ENCODE data around the gene WIF1. TPM values are rescaled to one million over a fixed set of nuclear protein-coding genes. Genes with fewer than 3 reads are reported as not detected.

WIF1 gene
- total and polyA plus RNA-seq, 8 donors, result 0.10 to 11.1 (median 3.6) TPM; not detected in 3

GRCh38 chr12:65022421-65022820 is 98.7 kb downstream of the WIF1 start:
- Histone ChIP-seq H3K27ac (no peak overlapping the region), H3K9me3 (peaks cover 0 to 3% (median 0%) of the 10 kb centered on the region in 4 donors), H3K4me1 (no peaks in the 10 kb centered on the region), H3K4me3 (no peak overlapping the region), H3K27me3 (peaks cover 0 to 3% (median 0%) of the 10 kb centered on the region in 3 donors), H3K36me3 (no peaks in the 10 kb centered on the region)
- intact Hi-C loops (cut with DNase I; ENCODE audit: low total_unique reads), result no loop called here
- peak in 1 of 2 donors; percentile 75 for DNase-seq
- WGBS, 5 donors, result 32 to 59% (median 38%) methylated on average over 3 of the region's 3 CpGs
- TF ChIP-seq CTCF (IDR thresholded peaks at IDR 0.05) (no peak), EP300 (IDR thresholded peaks at IDR 0.05) (no peak)

GRCh38 chr12:65019696-65020234 is 101.3 kb downstream of the WIF1 start:
- H3K4me1 ChIP-seq, result no peaks in the 10 kb centered on the region
- H3K36me3 ChIP-seq, result no peaks in the 10 kb centered on the region
- TF ChIP-seq POLR2AphosphoS5 (IDR thresholded peaks at IDR 0.05) (no peak), POLR2A (IDR thresholded peaks at IDR 0.05) (no peak), EP300 (IDR thresholded peaks at IDR 0.05) (no peak), CTCF (IDR thresholded peaks at IDR 0.05) (no peak)
- no peak overlapping the region for H3K4me3 ChIP-seq
- WGBS, 5 donors, result 74 to 86% (median 84%) methylated on average over 4 of the region's 4 CpGs
- peaks cover 0 to 3% (median 0%) of the 10 kb centered on the region in 3 donors for H3K27me3 ChIP-seq
- DNase-seq, result no peak
- intact Hi-C loops (cut with DNase I; ENCODE audit: low total_unique reads), result no loop called here
- H3K9me3 ChIP-seq, result no peaks in the 10 kb centered on the region
- H3K27ac ChIP-seq, result no peak overlapping the region

- Histone ChIP-seq H3K27ac (no peak overlapping the region), H3K27me3 (peaks cover 0 to 8% (median 0%) of the 10 kb centered on the region in 3 donors), H3K4me3 (no peak overlapping the region), H3K4me1 (no peaks in the 10 kb centered on the region), H3K36me3 (no peaks in the 10 kb centered on the region), H3K9me3 (no peaks in the 10 kb centered on the region)
- intact Hi-C loops (cut with DNase I; ENCODE audit: low total_unique reads), result no loop called here
- TF ChIP-seq EP300 (IDR thresholded peaks at IDR 0.05) (no peak), CTCF (IDR thresholded peaks at IDR 0.05) (no peak), POLR2AphosphoS5 (IDR thresholded peaks at IDR 0.05) (no peak), POLR2A (IDR thresholded peaks at IDR 0.05) (no peak)
- DNase-seq, result no peak
Observed at GRCh38 chr12:65016881-65017650, 104.0 kb downstream of the WIF1 start.

- 69 to 84% (median 71%) methylated on average over 6 of the region's 6 CpGs for whole genome bisulfite sequencing, 5 donors
- H3K9me3 ChIP-seq, result no peaks in the 10 kb centered on the region
- peaks cover 0 to 5% (median 0%) of the 10 kb centered on the region in 3 donors for H3K27me3 ChIP-seq
- no peaks in the 10 kb centered on the region for H3K4me1 ChIP-seq
- peak in 1 of 2 donors; percentile 14 for DNase-seq
- intact Hi-C loops (cut with DNase I; ENCODE audit: low total_unique reads), result no loop called here
- H3K27ac ChIP-seq, result no peak overlapping the region
- no peak overlapping the region for H3K4me3 ChIP-seq
- H3K36me3 ChIP-seq, result no peaks in the 10 kb centered on the region
- no peak for TF ChIP-seq EP300 (IDR thresholded peaks at IDR 0.05)
- TF ChIP-seq CTCF (IDR thresholded peaks at IDR 0.05), result no peak
- no peak for TF ChIP-seq POLR2AphosphoS5 (IDR thresholded peaks at IDR 0.05)
- TF ChIP-seq POLR2A (IDR thresholded peaks at IDR 0.05), result no peak
Observed at GRCh38 chr12:65015850-65016249, 105.3 kb downstream of the WIF1 start.

Data from stomach (tissue), 9 donors.